ENCODE results near the gene CEP162. TPM values are rescaled to one million over a fixed set of nuclear protein-coding genes. Genes with fewer than 3 reads are reported as not detected.

Gene CEP162
- total RNA-seq, 2 donors from 2014 or later, result 4.5 to 13.1 TPM

DNA sequence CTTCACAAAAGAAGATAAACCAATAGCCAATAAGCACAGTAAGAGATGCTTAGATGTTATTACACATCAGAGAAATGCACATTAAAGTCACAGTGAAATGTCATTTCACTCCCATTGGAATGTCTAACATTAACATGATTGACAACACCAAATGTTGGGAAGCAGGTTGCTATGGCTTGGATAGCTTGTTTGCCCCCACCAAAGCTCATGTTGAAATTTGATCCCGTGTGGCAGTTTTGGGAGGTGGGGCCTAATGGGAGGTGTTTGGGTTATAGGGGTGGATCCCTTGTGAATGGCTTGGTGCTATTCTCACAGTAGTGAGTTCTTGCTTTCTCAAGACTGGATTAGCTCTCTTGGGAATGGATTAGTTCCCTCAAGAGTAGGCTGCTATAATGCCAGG lies 149.1 kb downstream of the CEP162 start:
- Histone ChIP-seq H3K4me3 (no peak overlapping the region), H3K36me3 (no peaks in the 10 kb centered on the region), H3K9me3 (no peaks in the 10 kb centered on the region), H3K4me1 (replicated peaks) (no peaks in the 10 kb centered on the region), H3K27me3 (replicated peaks; ENCODE audit: insufficient read depth) (no peaks in the 10 kb centered on the region), H3K27ac (no peak overlapping the region)
- no peak for DNase-seq (ENCODE audit: low spot score)
- 56% methylated on average over 1 of the region's 1 CpG for whole genome bisulfite sequencing
- TF ChIP-seq, protein P1, sequence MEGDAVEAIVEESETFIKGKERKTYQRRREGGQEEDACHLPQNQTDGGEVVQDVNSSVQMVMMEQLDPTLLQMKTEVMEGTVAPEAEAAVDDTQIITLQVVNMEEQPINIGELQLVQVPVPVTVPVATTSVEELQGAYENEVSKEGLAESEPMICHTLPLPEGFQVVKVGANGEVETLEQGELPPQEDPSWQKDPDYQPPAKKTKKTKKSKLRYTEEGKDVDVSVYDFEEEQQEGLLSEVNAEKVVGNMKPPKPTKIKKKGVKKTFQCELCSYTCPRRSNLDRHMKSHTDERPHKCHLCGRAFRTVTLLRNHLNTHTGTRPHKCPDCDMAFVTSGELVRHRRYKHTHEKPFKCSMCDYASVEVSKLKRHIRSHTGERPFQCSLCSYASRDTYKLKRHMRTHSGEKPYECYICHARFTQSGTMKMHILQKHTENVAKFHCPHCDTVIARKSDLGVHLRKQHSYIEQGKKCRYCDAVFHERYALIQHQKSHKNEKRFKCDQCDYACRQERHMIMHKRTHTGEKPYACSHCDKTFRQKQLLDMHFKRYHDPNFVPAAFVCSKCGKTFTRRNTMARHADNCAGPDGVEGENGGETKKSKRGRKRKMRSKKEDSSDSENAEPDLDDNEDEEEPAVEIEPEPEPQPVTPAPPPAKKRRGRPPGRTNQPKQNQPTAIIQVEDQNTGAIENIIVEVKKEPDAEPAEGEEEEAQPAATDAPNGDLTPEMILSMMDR (IDR thresholded peaks at IDR 0.05), result no peak
- TF ChIP-seq POLR2A (IDR thresholded peaks at IDR 0.05) (no peak), POLR2AphosphoS5 (IDR thresholded peaks at IDR 0.05) (no peak)
- intact Hi-C loops (cut with DNase I), result no loop called here

GRCh38 chr6:84077645-84078044 lies 149.8 kb downstream of the CEP162 start:
- intact Hi-C loops (cut with DNase I), result no loop called here
- Histone ChIP-seq H3K9me3 (no peaks in the 10 kb centered on the region), H3K4me1 (replicated peaks) (no peaks in the 10 kb centered on the region), H3K36me3 (no peaks in the 10 kb centered on the region), H3K27ac (no peak overlapping the region), H3K27me3 (replicated peaks; ENCODE audit: insufficient read depth) (no peaks in the 10 kb centered on the region), H3K4me3 (no peak overlapping the region)
- TF ChIP-seq POLR2A (IDR thresholded peaks at IDR 0.05) (no peak), POLR2AphosphoS5 (IDR thresholded peaks at IDR 0.05) (no peak)
- TF ChIP-seq, protein P1 (IDR thresholded peaks at IDR 0.05), result no peak
- no peak for DNase-seq (ENCODE audit: low spot score)
- WGBS, result 91% methylated on average over 2 of the region's 2 CpGs

DNA sequence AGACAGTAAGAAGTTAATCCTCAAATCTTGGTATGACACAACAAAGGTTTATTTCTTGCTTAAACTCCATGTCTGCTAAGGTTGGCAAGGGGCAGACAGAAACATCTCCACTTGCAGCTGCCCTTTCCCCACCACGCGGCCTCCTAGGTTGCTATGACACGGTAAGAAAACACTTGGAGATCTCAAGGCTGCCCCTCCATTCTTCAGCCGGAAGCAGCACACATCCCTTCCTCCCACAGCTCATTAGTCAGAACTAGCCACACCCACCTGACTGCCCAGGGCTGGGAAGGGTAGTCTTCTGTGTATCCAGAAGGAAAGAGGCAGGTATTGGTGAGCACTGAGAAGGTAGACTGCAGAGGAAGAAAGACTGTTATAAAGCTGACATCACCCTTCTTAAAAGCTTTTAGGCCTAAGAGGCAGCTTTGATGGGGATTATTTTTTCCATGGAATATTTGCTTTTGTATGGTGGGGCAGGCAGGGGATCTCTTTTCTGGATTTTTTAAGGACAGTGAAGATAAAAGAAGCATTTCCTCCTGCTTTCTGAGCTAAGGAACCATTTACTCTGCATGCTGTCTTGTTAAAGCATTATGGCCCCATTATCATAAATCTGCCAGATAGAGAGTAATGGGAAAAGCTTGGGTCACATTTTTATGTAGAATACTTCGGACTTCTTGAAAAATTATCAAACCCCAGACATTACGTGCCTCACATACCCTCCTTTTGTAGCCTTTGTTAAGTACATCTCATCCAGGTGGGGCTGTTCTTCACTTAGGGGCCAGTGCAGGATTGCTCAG lies 152.3 kb downstream of the CEP162 start:
- Histone ChIP-seq H3K27ac (no peak overlapping the region), H3K27me3 (replicated peaks; ENCODE audit: insufficient read depth) (no peaks in the 10 kb centered on the region), H3K4me1 (replicated peaks) (no peaks in the 10 kb centered on the region), H3K9me3 (no peaks in the 10 kb centered on the region), H3K4me3 (no peak overlapping the region), H3K36me3 (no peaks in the 10 kb centered on the region)
- no peak for TF ChIP-seq POLR2A (IDR thresholded peaks at IDR 0.05)
- TF ChIP-seq, protein P1 (IDR thresholded peaks at IDR 0.05), result no peak
- no peak for TF ChIP-seq POLR2AphosphoS5 (IDR thresholded peaks at IDR 0.05)
- WGBS, result 38% methylated on average over 6 of the region's 6 CpGs
- intact Hi-C loops (cut with DNase I), result loop anchor here (5.0 kb wide), 1 partner anchor 42 kb away; no protein-coding TSS in a partner anchor
- no peak for DNase-seq (ENCODE audit: low spot score)

Other genes with a start within 250 kb of the CEP162 start
- gene MRAP2, start 193.9 kb downstream of the CEP162 start, total RNA-seq, result 10 to 100 TPM; 10.6 to 11.5 TPM